Stimulated activated CD8-positive, alpha-beta memory T cell treated with anti-CD3 and anti-CD28 coated beads, Interleukin-2, amount 100 ng/mL, for 1 hour (primary cell): Measurements from ENCODE around the gene ENPP7.

ENCODE experiments used
- DNase-seq, 2 donors: peaks; one replicate each; pipeline ENCODE4 v3.0.0-alpha.2; 2020; ENCODE audit warnings: low read depth in 2 of 2

ENPP7 gene, protein sequence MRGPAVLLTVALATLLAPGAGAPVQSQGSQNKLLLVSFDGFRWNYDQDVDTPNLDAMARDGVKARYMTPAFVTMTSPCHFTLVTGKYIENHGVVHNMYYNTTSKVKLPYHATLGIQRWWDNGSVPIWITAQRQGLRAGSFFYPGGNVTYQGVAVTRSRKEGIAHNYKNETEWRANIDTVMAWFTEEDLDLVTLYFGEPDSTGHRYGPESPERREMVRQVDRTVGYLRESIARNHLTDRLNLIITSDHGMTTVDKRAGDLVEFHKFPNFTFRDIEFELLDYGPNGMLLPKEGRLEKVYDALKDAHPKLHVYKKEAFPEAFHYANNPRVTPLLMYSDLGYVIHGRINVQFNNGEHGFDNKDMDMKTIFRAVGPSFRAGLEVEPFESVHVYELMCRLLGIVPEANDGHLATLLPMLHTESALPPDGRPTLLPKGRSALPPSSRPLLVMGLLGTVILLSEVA

DNA sequence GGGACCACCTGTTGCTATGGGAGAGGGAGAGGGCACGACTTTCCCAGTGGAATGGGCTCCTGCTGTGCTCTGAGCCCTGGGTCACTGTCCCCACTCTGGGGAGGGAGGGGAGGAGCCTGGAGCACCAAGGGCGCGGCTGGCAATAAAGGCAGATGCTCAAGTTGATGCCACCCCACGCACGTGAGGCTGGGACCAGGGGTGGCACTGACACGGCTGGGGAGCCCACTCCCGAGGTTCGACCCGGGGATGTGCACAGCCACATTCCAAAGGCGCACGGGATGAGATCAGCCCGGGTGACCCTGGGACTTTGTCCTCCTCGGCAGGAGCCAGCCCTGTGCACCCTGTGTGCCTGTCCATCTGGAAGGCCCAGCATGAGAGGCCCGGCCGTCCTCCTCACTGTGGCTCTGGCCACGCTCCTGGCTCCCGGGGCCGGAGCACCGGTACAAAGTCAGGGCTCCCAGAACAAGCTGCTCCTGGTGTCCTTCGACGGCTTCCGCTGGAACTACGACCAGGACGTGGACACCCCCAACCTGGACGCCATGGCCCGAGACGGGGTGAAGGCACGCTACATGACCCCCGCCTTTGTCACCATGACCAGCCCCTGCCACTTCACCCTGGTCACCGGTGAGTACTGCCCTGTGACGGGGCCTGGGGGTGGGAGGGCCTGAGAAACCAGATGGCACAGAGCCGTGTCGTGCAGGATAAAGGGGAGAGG, at the start of gene ENPP7:
Gene ENPP7 (plus strand): TSS at position 175 of the 715 bp plus-strand sequence. CDS start 197 bp downstream, at position 372.
- DNase-seq: no peak

DNA sequence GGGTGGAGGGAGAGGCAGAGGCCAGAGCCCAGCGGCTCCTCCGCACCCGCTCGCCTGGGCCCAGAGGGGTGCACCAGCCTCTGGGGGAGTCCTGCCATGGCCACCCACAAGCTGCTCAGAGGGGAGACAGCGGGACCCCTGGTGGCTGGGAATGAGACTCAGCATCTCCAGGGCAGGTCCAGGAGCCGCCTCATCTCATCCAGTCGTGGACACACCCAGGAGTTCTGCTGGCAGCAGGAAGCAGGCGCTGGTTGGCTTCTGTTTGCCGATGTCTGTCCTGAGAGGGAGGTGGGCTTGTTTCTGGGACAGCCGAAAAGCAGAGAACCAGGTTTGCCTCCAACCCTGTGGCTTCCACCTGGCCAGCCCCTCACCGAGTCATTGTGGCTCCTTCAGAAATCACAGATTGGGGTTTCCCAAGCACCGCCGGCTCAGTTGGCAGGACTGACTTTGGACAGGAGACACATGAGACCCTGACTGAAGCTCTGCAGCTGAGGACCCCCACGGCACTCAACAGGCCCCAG, 49.6 kb upstream of the ENPP7 start:
- DNase-seq: no peak

DNA sequence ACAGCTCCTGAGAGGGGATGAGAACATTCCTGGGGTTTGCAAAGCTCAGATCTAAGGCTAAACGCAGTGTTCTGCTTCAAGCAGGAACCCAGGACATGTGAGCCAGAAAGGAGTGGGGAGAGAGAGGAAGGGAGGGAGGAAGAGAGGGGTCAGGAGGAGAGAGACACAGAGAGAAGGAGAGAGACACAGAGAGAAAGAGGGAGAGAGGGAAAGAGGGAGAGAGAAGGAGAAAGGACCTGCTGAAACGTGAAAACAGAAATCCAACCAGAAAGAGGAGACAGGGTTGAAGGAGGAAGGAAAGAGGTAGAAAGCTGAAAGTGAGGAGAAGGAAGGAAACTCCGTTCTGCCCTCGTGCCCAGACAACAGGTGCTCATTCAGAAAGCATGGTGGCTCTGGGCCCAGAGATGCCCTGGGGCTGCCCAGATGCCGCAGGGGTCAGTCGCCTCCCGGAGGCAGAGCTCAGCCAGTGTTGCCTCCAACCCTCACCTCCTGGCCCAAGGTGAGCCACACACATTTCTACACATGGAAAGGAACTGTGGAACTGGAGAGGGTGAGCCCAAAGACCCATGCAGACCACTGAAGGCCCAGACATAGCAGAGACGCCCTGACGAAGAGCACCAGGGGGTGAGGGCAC, 49.0 kb upstream of the ENPP7 start:
- DNase-seq: no peak

DNA sequence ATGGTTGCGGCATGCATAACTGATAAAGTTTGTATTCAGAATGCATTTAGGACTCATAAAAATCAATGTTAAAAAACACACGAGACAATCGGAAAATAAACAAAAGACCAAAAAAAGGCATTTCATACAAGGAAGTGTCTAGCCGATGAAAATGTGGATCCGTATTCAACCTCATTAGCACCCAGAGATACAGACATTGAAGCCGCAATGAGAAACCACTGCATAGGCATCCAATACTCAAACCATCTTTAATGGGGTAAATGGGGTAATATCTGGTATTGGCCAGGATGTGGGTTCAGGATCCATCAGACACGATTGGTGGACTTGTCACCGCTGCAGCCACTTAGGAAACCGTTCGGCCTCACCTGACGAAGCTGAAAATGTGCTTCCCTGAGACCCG, 47.4 kb upstream of the ENPP7 start:
- no peak for DNase-seq

DNA sequence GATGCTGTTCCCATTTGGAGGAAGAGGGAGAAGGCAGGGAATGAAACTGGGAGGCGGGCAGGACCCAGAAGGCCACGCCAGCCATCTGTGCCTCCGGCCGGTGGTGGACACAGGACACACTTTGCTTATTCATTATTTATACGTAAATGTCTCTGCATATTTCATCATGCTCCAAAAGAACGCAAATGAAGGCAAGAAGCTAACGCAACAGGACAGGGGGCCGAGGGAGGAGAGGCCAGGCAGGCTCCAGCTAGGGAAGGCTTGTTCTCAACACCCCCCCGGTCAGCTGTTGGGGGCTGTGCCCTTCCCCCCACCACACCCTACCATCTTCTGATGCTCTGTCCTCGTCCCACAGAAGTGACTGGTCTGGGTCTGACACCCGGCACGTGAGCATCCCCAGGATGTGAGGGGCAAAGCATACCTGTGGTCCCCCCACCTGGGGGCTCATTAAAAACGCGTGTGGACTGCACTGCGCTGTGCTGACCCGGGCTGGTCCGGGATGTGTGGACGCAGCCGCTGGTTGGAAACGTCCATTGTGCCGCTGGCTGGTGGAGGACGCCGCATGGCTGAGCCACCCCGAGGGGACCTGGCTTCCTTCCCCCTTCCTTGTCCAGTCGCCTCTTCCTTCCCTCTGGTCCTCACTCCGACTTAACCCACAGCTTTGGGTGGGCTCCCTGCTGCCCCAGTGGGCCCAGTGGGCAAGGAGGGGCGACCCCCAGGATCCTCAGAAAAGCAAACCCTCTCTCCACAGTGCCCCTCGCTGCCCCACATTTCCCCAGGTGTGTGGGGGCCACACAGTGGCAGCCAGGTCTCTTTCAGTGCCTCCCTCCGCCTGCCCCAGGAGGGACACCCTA, 46.4 kb upstream of the ENPP7 start:
- DNase-seq: no peak

DNA sequence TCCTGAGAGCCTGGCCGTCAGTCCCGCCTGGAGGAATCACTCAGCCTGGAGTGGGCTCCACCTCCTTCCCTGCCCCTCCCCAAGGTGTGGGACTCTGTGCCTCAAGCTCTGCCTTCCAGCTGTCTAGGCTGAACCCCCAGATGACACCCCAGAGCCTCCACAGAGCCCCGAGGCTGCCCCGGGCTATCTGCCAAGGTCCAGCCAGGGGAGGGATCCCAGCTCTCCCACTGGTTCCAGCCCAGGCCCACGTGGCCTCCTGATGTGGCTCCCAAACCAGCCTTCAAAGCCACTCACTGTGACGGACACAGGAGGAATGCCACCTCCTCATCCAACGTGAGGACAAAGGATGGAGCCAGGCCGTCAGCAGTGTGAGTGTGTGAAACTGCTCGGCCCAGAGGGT, 45.6 kb upstream of the ENPP7 start:
- DNase-seq: no peak

DNA sequence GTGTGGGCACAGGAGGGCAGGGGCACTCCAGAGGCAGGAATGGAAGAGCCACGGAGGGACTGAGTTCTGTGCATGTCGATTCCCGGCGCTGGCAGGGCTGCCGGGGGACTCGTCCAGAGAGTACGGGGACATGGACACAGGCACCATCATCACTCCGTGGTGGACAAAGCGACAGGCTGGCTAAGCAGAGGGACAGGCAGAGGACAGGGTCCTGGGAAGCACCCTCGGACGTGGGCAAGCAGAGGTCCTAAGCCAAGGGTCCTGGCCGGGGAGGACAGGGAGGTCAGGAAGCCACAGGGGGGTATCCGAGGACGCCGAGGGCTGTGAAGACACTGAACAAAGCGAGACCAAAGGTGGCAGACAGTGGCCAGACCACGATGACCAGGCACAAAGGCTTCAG, 44.3 kb upstream of the ENPP7 start:
- DNase-seq: no peak

DNA sequence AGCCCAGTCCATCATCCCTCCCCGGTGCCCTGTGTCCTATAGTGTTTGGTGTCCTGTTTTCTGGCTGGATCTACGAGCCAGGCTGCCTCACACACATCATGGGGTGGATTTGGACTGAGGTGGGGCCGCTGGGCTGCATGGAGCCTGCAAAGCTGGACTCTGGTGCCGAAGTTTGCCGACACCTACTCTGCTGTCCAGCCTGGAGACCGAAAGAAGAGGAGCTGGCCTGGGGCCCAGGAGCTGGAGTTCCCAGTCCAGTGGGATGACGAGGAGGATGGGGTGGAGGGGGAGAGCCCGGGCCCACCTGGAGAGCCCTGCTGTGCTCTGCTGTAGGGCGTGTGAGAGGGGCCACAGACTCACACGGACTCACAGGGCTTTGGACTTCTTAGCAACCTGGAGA, 40.3 kb upstream of the ENPP7 start:
- no peak for DNase-seq

DNA sequence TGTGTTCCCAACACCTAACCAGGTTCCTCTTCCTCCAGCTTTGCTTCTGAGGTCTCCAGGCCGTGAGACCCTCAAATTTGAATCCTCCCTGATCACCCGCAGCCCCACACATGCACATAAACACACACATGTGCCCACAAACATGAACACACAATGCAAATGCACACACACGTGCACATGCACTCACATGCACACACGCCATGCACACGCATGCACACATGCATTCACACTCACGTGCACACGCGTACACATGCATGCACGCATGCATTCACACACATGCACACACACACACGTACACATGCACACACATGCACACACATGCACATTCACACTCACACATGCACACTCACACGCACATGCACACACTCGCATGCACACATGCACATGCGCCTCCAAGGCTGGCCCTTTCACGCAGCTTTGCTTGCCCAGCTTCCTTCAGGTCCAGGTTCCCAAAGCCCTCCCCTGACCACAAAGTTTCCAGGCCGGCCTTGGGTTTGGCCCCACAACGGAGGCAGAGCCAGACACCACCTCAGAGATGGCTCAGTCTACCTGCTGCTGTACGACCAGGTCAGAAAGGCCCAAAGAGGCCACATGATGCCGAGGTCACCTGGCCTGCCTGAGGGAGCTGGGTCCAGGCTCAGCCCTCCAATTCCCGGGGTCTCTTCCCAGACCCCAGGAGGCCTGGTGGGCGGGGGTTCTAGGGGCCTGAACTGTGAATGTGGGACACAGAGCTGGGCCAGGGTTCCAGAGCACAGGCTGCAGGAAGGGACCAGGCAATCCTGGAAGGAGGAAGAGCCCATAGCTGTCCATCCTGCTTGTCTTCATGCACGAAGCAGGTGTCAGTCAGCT, 39.5 kb upstream of the ENPP7 start:
- no peak for DNase-seq

DNA sequence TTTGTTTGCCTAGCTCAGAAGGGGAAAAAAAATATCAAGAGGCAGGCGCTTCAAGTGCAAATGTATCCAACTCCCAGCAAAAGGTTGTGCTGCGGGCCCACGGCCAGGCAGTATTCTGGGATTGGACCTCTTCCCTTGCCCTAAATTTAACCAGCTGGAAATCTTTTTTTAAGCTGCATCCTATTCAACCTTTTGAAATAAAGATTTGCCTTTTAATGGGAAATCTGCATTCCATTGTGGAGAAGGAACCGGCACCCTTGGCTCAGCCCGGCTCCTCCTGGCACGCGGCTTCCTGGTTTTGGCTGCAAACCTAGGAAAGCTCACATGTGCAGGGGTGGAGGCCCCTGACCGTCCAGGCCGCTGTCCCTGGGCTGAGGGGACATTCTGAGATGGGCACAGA, 38.8 kb upstream of the ENPP7 start:
- no peak for DNase-seq

DNA sequence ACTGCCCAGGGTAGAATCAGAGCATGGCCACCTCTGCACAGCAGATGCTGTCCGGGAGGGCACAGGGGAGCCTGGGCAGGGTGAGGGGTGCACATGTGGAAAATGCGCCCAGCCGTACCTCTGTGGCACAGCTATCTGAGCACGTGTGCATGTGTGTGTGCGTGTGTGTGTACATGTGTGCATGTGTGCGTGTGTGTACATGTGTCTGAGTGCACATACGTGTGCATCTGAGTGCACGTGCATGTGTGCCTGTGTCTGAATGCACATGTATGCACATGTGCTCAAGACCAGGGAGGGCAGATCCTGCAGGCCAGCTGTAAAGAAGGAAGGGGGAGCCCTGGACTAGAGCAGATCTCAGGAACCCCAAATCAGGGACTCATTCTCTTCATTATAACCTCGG, 37.3 kb upstream of the ENPP7 start:
- no peak for DNase-seq

DNA sequence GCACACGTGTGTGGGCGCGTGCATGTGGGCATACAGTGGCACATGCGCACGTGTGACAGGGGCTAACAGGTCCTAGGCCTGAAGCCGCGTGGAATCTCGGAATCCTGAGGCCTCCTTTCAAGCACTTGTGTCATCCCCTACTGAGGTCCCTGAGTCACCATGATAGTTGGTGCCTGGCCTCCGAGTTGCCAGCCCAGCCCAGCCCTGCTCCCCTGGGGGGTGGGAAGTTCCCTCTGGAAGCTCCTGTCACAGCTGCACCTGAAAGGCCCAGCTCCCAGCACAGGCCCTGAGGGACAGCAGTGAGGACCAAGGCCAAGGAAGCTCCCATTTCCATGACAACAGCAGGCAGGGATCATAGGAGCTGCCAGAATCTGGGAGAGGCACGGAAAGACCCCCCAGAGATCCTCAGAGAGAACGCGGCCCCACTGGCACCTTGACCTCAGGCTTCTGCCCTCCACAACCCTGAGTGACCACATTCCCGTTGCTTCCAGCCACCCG, 35.4 kb upstream of the ENPP7 start:
- no peak for DNase-seq

DNA sequence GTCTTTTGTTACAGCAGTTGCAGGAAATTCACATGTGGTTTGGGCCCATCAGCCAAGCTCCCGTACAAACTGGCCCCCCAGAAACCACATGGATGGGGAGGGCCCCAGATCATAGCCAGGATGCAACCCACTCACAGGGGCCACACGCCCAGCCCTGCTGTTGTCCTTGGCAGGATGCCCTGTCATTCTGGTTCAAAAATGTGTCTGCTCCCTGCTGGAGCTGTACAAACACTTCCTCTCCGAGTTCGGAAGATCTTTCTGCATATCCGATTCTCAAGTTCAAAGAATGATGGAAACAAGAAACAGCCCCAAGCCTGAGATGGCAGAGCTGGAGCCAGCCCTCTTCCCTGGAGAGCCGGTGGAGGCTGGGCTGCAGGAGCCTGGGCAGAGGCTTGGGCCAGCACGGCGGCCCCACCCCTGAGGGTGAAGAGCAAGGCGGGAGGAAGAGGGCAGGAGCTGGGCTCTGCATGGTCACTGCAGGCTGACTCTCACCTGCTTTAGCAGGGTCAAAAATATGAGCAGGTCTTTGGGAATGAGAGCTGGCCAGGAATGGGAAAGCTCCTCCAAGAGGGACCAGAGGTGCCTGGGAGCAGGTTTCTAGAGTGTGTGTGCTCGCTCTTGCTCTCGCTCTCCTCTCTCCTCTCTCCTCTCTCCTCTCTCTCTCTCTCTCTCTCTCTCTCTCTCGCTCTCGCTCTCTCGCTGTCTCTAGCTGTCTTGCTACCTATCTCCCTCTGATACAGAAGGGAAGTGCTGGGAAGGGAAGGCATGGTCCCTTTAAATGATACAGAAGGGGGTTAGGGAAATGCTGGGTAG, 34.7 kb upstream of the ENPP7 start:
- no peak for DNase-seq

DNA sequence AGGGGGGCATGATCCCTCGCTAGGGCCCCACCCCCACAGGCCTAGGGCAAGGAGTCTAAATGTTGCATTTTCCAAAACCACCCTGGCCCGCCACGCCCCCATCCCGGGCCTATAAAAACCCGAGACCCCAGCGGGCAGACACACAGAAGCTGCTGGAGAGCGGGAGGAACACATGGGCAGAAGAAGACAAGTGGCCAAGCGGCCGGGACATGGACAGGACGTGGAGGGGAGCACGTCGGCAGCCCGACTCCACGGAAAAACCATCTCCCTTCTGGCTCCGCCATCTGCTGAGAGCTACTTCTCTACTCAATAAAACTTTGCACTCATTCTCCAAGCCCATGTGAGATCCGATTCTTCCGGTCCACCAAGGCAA, 34.1 kb upstream of the ENPP7 start:
- DNase-seq: no peak

DNA sequence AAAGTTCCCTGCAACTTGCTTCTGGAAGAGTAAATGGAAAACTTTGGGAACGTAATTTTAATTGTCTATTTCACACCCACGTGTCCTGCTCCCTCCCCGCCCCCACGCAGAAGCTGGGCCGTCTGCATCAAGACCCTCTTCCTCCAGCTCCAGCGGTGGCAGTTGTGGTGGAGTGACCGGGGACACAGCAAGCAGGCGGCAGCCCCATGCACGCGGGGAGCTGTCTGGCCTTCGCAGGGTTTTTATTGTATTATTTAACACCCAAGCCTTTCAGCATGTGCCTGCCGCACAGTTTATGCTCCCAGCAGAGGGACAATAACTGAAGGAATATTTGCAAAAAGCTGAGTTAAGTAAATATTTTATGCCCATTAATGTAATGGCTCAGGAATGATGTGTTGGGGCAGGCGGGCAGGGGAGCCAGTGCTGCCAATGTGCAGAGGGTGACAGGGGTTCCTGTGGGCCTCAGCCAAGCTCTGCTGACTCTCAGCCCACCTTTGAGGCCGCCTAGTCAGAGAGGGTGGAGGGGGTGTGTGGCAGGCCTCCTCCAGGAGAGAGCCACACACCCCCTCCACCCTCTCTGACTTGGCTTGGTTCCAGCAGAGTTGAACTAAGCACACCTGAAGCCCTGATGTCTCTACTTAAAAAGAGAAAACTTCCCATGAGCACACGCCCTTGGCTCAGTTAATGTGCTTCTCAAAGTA, 32.4 kb upstream of the ENPP7 start:
- no peak for DNase-seq

DNA sequence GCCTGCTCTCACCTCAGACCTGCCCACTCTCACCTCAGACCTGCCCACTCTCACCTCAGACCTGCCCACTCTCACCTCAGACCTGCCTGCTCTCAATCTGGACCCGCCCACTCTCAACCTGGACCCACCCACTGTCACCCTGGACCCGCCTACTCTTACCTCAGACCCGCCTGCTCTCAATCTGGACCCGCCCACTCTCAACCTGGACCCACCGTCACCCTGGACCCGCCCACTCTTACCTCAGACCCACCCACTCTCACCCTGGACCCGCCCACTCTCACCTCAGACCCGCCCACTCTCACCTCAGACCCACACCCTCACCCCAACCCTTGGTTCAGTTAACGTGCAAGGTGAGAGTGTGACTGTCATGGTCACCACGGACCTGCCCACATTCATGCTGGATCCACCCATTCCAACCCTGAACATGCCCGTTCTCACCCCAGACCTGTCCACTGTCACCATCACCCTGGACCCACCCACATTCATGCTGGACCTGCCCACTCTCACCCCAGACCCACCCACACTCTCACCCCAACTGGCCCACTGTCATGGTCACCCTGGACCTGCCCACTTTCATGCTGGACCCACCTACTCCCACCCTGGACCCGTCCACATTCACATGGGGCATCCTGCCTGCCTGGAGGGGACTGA, 31.2 kb upstream of the ENPP7 start:
- DNase-seq: no peak

DNA sequence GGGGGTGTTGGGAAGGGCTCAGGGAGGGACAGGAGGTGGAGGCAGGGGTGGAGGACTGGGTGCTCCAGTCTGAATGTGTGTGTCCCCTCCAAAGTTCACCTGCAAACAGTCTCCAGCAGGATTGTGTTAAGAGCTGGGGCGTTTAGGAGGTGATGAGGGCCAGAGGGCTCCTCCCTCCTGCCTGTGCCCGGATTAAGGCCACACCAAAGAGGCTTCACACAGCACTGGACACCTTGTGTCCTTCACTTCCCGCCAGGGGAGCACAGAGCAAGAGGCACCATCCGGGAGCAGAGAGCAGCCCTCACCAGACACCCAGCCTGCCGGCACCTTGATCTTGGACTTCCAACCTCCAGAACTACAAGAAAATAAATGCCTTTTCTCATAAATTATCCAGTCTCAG, 30.2 kb upstream of the ENPP7 start:
- no peak for DNase-seq

DNA sequence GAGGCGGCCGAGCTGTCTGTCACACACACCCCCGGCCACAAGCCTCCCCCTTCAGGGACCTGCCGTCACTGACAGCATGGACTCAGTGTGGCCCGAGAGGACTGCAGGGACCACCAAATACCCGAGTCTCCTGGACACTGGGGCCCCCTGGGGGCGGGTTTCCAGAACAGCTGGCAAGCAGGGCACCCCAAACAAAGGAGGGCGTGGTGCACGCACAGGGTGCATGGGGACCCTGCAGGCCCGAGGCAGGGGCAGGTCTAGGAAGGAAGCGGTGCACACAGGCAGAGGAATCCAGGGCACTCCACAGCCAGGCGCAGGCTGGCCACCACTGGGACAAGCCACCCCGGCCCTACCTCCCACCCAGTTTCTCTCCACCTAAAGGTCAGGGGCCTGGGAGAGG, 28.7 kb upstream of the ENPP7 start:
- no peak for DNase-seq
